IMR-90 (cell line): ENCODE measurements around the gene RNF212. TPM values are rescaled to one million over a fixed set of nuclear protein-coding genes. Genes with fewer than 3 reads are reported as not detected.
"Not testable (repeated sequence)": the region's sequence is repeated elsewhere in the genome, so short reads cannot be mapped to it uniquely, and the experiment has no call there.

Source experiments
- ATAC-seq: fragments of 200-7000 bp; cut with Tn5 transposase; 2 replicates; pipeline ENCODE4 v1.9.1; 2020; ENCODE audit warnings: low read depth, mild to moderate bottlenecking, moderate library complexity
- BruUV-seq: library from RNA; stranded (reverse); fragments of 400-500 nt; replicated peaks from 2 replicates; lab custom pipeline; 2021; lab: Mats Ljungman, UMichigan
- CTCF ChIA-PET: fragments of 300-600 bp; formaldehyde crosslinking; extraction: SDS; loops from one replicate; lab custom pipeline; 2021; ENCODE audit warnings: antibody characterized with exemption; lab: Yijun Ruan, JAX
- POLR2A ChIA-PET: fragments of 300-600 bp; sonication (Branson Sonifier 250); formaldehyde crosslinking; loops from one replicate; lab custom pipeline; 2022; ENCODE audit warnings: antibody characterized with exemption; ENCODE audit not compliant: unreplicated experiment; lab: Charles Lee
- DNase-seq: peaks from one replicate; pipeline ENCODE4 v3.0.0; 2013
- H2AFZ ChIP-seq: replicated peaks from 2 replicates; pipeline ENCODE3; 2013; ENCODE audit warnings: low read length, mild to moderate bottlenecking; ENCODE audit not compliant: poor library complexity
- H2AK5ac ChIP-seq: 2 replicates; pipeline ENCODE4 v1.6.1; 2013; ENCODE audit warnings: low read depth, low read length, inconsistent platforms
- H2AK9ac ChIP-seq: replicated peaks from 2 replicates; pipeline ENCODE3; 2013; ENCODE audit warnings: mild to moderate bottlenecking, low read depth, low read length, moderate library complexity; ENCODE audit not compliant: poor library complexity
- H2BK120ac ChIP-seq: 2 replicates; pipeline ENCODE4 v1.6.1; 2013; ENCODE audit warnings: low read depth, low read length, inconsistent platforms
- H2BK15ac ChIP-seq: 3 replicates; pipeline ENCODE4 v1.6.1; 2013; ENCODE audit warnings: low read depth, low read length, inconsistent platforms
- H2BK20ac ChIP-seq: 2 replicates; pipeline ENCODE4 v1.6.1; 2013; ENCODE audit warnings: low read depth, mild to moderate bottlenecking, inconsistent platforms, low read length, moderate library complexity
- H2BK5ac ChIP-seq: 2 replicates; pipeline ENCODE4 v1.6.1; 2013; ENCODE audit warnings: mild to moderate bottlenecking, low read depth, low read length, inconsistent platforms; ENCODE audit not compliant: poor library complexity, severe bottlenecking
- H3K14ac ChIP-seq: replicated peaks from 2 replicates; pipeline ENCODE4 v1.6.1; 2013; ENCODE audit warnings: low read depth, low read length, inconsistent platforms
- H3K18ac ChIP-seq: 2 replicates; pipeline ENCODE4 v1.6.1; 2013; ENCODE audit warnings: low read depth, low read length, control low read depth
- H3K23ac ChIP-seq: 2 replicates; pipeline ENCODE4 v1.6.1; 2013; ENCODE audit warnings: low read depth, low read length, inconsistent platforms
- H3K27ac ChIP-seq: 2 replicates; pipeline ENCODE4 v1.5.1; 2013; ENCODE audit warnings: mild to moderate bottlenecking, control low read depth, low read length; ENCODE audit not compliant: insufficient read depth
- H3K27me3 ChIP-seq: 2 replicates; pipeline ENCODE4 v1.6.1; 2013; ENCODE audit warnings: low read length; ENCODE audit not compliant: control insufficient read depth, insufficient read depth
- H3K36me3 ChIP-seq: 2 replicates; pipeline ENCODE4 v1.6.1; 2013; ENCODE audit warnings: low read length, mixed read lengths; ENCODE audit not compliant: control insufficient read depth, insufficient read depth
- H3K4ac ChIP-seq: 2 replicates; pipeline ENCODE4 v1.6.1; 2013; ENCODE audit warnings: low read depth, low read length, inconsistent platforms
- H3K4me1 ChIP-seq: 2 replicates; pipeline ENCODE4 v1.6.1; 2013; ENCODE audit warnings: low read length, mixed read lengths; ENCODE audit not compliant: control insufficient read depth, insufficient read depth
- H3K4me2 ChIP-seq: 2 replicates; pipeline ENCODE4 v1.6.1; 2013; ENCODE audit warnings: low read depth, mild to moderate bottlenecking, control low read depth, low read length, moderate library complexity
- H3K4me3 ChIP-seq: 2 replicates; pipeline ENCODE4 v1.5.1; 2013; ENCODE audit warnings: low read depth, mild to moderate bottlenecking, control low read depth, low read length, moderate library complexity; ENCODE audit not compliant: insufficient read depth
- H3K56ac ChIP-seq: 2 replicates; pipeline ENCODE4 v1.6.1; 2013; ENCODE audit warnings: low read length, inconsistent platforms; ENCODE audit not compliant: insufficient read depth; ENCODE audit errors: extremely low read depth
- H3K79me1 ChIP-seq, 2 experiments: 2 replicates each; pipeline ENCODE4 v1.6.1; 2013; ENCODE audit warnings: low read length in 2 of 2, inconsistent platforms in 1 of 2, low read depth in 1 of 2
- H3K9ac ChIP-seq: 2 replicates; pipeline ENCODE4 v1.6.1; 2013; ENCODE audit warnings: low read depth, low read length, control low read depth
- H3K9me1 ChIP-seq: 2 replicates; pipeline ENCODE4 v1.6.1; 2013; ENCODE audit warnings: low read length, inconsistent platforms; ENCODE audit not compliant: insufficient read depth
- H3K9me3 ChIP-seq: 2 replicates; pipeline ENCODE4 v1.6.1; 2013; ENCODE audit warnings: low read length; ENCODE audit not compliant: control insufficient read depth, insufficient read depth
- H4K20me1 ChIP-seq: 2 replicates; pipeline ENCODE4 v1.6.1; 2013; ENCODE audit warnings: low read length, inconsistent platforms; ENCODE audit not compliant: insufficient read depth
- H4K5ac ChIP-seq: 2 replicates; pipeline ENCODE4 v1.6.1; 2013; ENCODE audit warnings: mild to moderate bottlenecking, low read depth, low read length, control low read depth
- H4K8ac ChIP-seq, 2 experiments: 2 replicates each; pipeline ENCODE4 v1.6.1; 2013; ENCODE audit warnings: low read depth in 2 of 2, low read length in 2 of 2, control low read depth in 1 of 2, inconsistent platforms in 1 of 2
- H4K91ac ChIP-seq: 2 replicates; pipeline ENCODE4 v1.6.1; 2013; ENCODE audit warnings: low read depth, low read length, inconsistent platforms; ENCODE audit not compliant: insufficient read depth
- BHLHE40 ChIP-seq: fragments of 150-350 bp; IDR thresholded peaks from 2 replicates; pipeline ENCODE4 v1.6.1; 2016; ENCODE audit warnings: mild to moderate bottlenecking, low read depth, low read length
- CHD1 ChIP-seq: IDR thresholded peaks from 2 replicates; pipeline ENCODE4 v1.6.1; 2012; ENCODE audit warnings: low read depth, low read length, improper control_type of control experiment
- WGBS, 2 experiments: methylation state at CpG; one replicate each; pipeline versions ENCODE4 v1.1.5 to v1.1.7; 2013; ENCODE audit warnings: missing lambda C conversion rate in 2 of 2; ENCODE audit not compliant: insufficient read length in 1 of 2; ENCODE audit errors: extremely low coverage in 2 of 2; 5-methylcytosine and 5-hydroxymethylcytosine counted together
- dilution Hi-C: fragments of 300-500 bp; cut with HindIII; formaldehyde crosslinking; loops from one replicate; pipeline ENCODE4 v1.14.3; 2018; ENCODE audit warnings: low sequenced_read_pairs; ENCODE audit not compliant: unreplicated experiment
- in situ Hi-C: fragments of 300-500 bp; cut with MboI; formaldehyde crosslinking; loops from 3 replicates; pipeline ENCODE4 v1.14.3; 2019; ENCODE audit warnings: low sequenced_read_pairs, inconsistent platforms, mixed read lengths
- intact Hi-C: fragments of 100-400 bp; cut with micrococcal nuclease; formaldehyde crosslinking; loops from 2 replicates; pipeline ENCODE4 v1.10.0; 2022
- polyA plus RNA-seq, 3 experiments: library from polyadenylated mRNA; depleted of rRNA; stranded (reverse); fragments of >200 nt; gene quantifications; 2 replicates each; pipeline ENCODE4 v1.2.3, GENCODE V29; 2012; ENCODE audit warnings: low replicate concordance in 1 of 3
- total RNA-seq: library from RNA; depleted of rRNA; stranded (reverse); fragments of >200 nt; gene quantifications from 2 replicates; pipeline ENCODE4 v1.2.3, GENCODE V29; 2012
- TF ChIP-seq, protein P1 (sequence below): fragments of 150-350 bp; IDR thresholded peaks from 2 replicates; pipeline ENCODE4 v1.6.1; 2017; ENCODE audit warnings: mild to moderate bottlenecking, antibody characterized with exemption, low read length, low read depth

The RNF212 gene
- total and polyA plus RNA-seq, 2 of the 4 experiments (the other 2 are of a cell fraction) = under 0.01 to 0.51 TPM

DNA sequence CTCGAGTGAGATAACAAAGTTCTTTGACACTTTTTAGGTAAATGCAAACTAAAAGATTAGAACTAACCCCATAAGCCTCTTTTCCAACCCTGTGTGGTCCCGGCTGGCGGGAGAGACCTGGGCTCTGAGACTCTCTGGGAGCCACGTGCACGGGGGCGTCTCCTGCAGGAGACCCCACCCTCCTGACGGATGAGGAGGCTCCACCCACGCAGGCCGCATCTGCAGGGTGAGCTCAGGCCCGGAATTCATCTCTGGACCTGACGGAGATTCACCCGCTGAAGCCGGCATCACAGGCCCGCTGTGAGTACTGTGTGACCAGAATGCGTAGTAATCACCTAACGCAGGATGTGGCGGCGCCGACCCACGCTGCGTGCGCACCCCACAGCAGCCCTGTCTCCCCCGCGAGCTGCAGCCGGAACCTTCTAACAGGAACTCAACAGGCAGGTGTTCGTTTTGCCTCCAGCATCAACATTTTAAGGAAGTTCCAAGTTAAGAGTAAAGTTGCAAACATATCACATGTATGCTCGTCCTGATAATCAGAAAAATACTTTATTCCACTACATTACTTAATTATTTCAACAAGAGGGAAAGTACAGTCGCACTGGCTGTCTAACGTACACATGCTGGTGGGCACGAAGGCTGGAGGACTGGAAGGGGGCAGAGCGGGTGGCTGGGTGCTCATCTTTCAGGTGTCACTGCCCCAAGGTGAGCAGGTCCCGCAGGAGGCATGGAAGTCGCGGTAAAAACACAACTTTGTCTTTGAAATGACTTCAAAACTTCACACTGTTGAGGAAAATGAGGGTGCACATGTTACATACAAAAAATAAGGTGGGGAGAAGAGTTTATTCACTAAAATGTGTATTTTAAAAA is 57.4 kb downstream of the RNF212 start:
- intact Hi-C loops (no loop called here), dilution Hi-C loops (no loop called here), in situ Hi-C loops (no loop called here)
- Histone ChIP-seq H3K56ac (no peak overlapping the region), H4K20me1 (no peaks in the 10 kb centered on the region), H3K79me1 (no peaks in the 10 kb centered on the region), H3K9me1 (no peaks in the 10 kb centered on the region), H2AK5ac (no peak overlapping the region), H4K91ac (no peak overlapping the region), H3K9me3 (0 out of 2 replicates have a peak, but pooled peaks cover 2% of the 10 kb centered on the region), H2AFZ (peak overlapping the region; percentile 37), H3K4me1 (peaks cover 5% of the 10 kb centered on the region; the same call in 1 of the 2 replicates), H3K27ac (no peak overlapping the region), H2AK9ac (no peak overlapping the region), H2BK15ac (no peak overlapping the region), H2BK120ac (no peak overlapping the region), H3K18ac (no peak overlapping the region), H3K9ac (no peak overlapping the region), H4K5ac (no peak overlapping the region), H2BK20ac (no peak overlapping the region), H3K23ac (no peak overlapping the region), H3K4me2 (no peak overlapping the region), H2BK5ac (no peak overlapping the region), H3K27me3 (peaks cover 60% of the 10 kb centered on the region), H4K8ac (no peak overlapping the region), H3K4me3 (no peak overlapping the region), H3K14ac (no peak overlapping the region), H3K4ac (no peak overlapping the region; the same call in 1 of the 2 replicates), H3K36me3 (no peaks in the 10 kb centered on the region)
- no TSS peak for BruUV-seq
- POLR2A ChIA-PET = no interaction called here
- 57% methylated on average over 14 of the region's 34 CpGs; no CpG with 5 or more reads in 1 of the 2 experiments for WGBS, 2 experiments
- TF ChIP-seq BHLHE40 (peak; percentile 58), CHD1 (no peak)
- TF ChIP-seq, protein P1, sequence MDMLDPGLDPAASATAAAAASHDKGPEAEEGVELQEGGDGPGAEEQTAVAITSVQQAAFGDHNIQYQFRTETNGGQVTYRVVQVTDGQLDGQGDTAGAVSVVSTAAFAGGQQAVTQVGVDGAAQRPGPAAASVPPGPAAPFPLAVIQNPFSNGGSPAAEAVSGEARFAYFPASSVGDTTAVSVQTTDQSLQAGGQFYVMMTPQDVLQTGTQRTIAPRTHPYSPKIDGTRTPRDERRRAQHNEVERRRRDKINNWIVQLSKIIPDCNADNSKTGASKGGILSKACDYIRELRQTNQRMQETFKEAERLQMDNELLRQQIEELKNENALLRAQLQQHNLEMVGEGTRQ = peak; percentile 35; the same call in 1 of the 2 replicates
- DNase-seq (peak; percentile 48), ATAC-seq (peak; percentile 67; the same call in 1 of the 2 replicates)
- CTCF ChIA-PET = no interaction called here

- H3K9me1 ChIP-seq, H3K4me3 ChIP-seq, H2BK15ac ChIP-seq, H2AK9ac ChIP-seq, POLR2A ChIA-PET, DNase-seq, intact Hi-C loops, H2BK20ac ChIP-seq, BruUV-seq, H2BK120ac ChIP-seq, H3K23ac ChIP-seq, H3K36me3 ChIP-seq, in situ Hi-C loops, H3K4me2 ChIP-seq, H3K9ac ChIP-seq, H3K9me3 ChIP-seq, H3K4me1 ChIP-seq, ATAC-seq, H3K14ac ChIP-seq, H2BK5ac ChIP-seq, H3K18ac ChIP-seq, H2AK5ac ChIP-seq, CTCF ChIA-PET, H3K79me1 ChIP-seq, H4K8ac ChIP-seq, H4K20me1 ChIP-seq, H3K56ac ChIP-seq, dilution Hi-C loops, H3K27ac ChIP-seq, H3K4ac ChIP-seq, H4K5ac ChIP-seq, H4K91ac ChIP-seq: not testable (repeated sequence)
- 41% methylated on average over 11 of the region's 13 CpGs; no CpG with 5 or more reads in 1 of the 2 experiments for WGBS, 2 experiments
- Histone ChIP-seq H3K27me3 (peaks cover 57% of the 10 kb centered on the region), H2AFZ (peak overlapping the region; percentile 1)
Measured at GRCh38 chr4:1055243-1055701, 58.1 kb downstream of the RNF212 start.
